NCI-H524 (cell line): Measurements from ENCODE around the gene RRP8.

ENCODE experiments used
- DNase-seq, 2 experiments: peaks; one replicate each; lab custom pipeline; 2025; lab: John Stamatoyannopoulos, UW

Gene RRP8

GRCh38 chr11:6603287-6604080 is at the start of gene RRP8, which contains the start of gene ILK:
RRP8 (minus strand) TSS chr11:6603616; CDS start chr11:6603502, 114 bp downstream.
ILK (plus strand) TSS chr11:6603774; CDS start chr11:6604272, 498 bp downstream.
- peak; percentile 56 to 79 for DNase-seq

GRCh38 chr11:6653097-6653496 is 49.7 kb upstream of the RRP8 start:
- DNase-seq: no peak

- DNase-seq: no peak
These were observed 48.8 kb upstream of the RRP8 start for GRCh38 chr11:6652182-6652581.

- DNase-seq: no peak
These were observed 47.6 kb upstream of the RRP8 start for GRCh38 chr11:6650980-6651379.

- DNase-seq: no peak
These were observed 46.7 kb upstream of the RRP8 start for GRCh38 chr11:6650104-6650503.

- no peak for DNase-seq
These were observed 45.1 kb upstream of the RRP8 start for GRCh38 chr11:6648501-6648900.

- DNase-seq: no peak
These were observed 44.4 kb upstream of the RRP8 start for GRCh38 chr11:6647836-6648235.

GRCh38 chr11:6646918-6647679 is 43.7 kb upstream of the RRP8 start:
- no peak for DNase-seq

- no peak for DNase-seq
These were observed 43.1 kb upstream of the RRP8 start for GRCh38 chr11:6646576-6646917.

- no peak for DNase-seq
These were observed 42.7 kb upstream of the RRP8 start for GRCh38 chr11:6646071-6646470.

GRCh38 chr11:6642957-6643356 is 39.5 kb upstream of the RRP8 start:
- no peak for DNase-seq

- DNase-seq: no peak
These were observed 37.7 kb upstream of the RRP8 start for GRCh38 chr11:6640985-6641701.

- DNase-seq: no peak
These were observed 36.9 kb upstream of the RRP8 start for GRCh38 chr11:6640036-6640984.

GRCh38 chr11:6638429-6638828 is 35.0 kb upstream of the RRP8 start:
- DNase-seq: peak in 1 of 2 experiments; percentile 48

- no peak for DNase-seq
These were observed 34.5 kb upstream of the RRP8 start for GRCh38 chr11:6637871-6638270.

- no peak for DNase-seq
These were observed 33.1 kb upstream of the RRP8 start for GRCh38 chr11:6636480-6636879.

GRCh38 chr11:6635082-6635932 is 31.9 kb upstream of the RRP8 start:
- no peak for DNase-seq

GRCh38 chr11:6634534-6634933 is 31.1 kb upstream of the RRP8 start:
- DNase-seq: no peak

- DNase-seq: no peak
These were observed 30.3 kb upstream of the RRP8 start for GRCh38 chr11:6633422-6634408.
